Colonic mucosa (tissue), 4 donors: ENCODE results near the gene BOLL. TPM values are rescaled to one million over a fixed set of nuclear protein-coding genes. Genes with fewer than 3 reads are reported as not detected.
"Not testable (repeated sequence)": the region's sequence is repeated elsewhere in the genome, so short reads cannot be mapped to it uniquely, and the experiment has no call there.

ENCODE experiments used
- DNase-seq: peaks from one replicate; pipeline ENCODE4 v3.0.0-alpha.2; 2020
- H3K27ac ChIP-seq: fragments of 200-600 bp; one replicate; pipeline ENCODE4 v1.8.0; 2021
- H3K27me3 ChIP-seq: fragments of 200-600 bp; one replicate; pipeline ENCODE4 v1.8.0; 2021
- H3K36me3 ChIP-seq: fragments of 200-600 bp; one replicate; pipeline ENCODE4 v1.8.0; 2021
- H3K4me1 ChIP-seq: fragments of 200-600 bp; one replicate; pipeline ENCODE4 v1.8.0; 2021; ENCODE audit warnings: mild to moderate bottlenecking
- H3K4me3 ChIP-seq: fragments of 200-600 bp; one replicate; pipeline ENCODE4 v1.8.0; 2021
- H3K9ac ChIP-seq, 2 donors: one replicate each; pipeline ENCODE4 v1.7.0; 2013; ENCODE audit warnings: control low read depth in 2 of 2, low read depth in 2 of 2, low read length in 2 of 2
- H3K9me3 ChIP-seq: fragments of 200-600 bp; one replicate; pipeline ENCODE4 v1.8.0; 2021
- intact Hi-C: fragments of 100-400 bp; cut with DNase I; formaldehyde crosslinking; loops from one replicate; pipeline ENCODE4 v1.14.1; 2022
- total RNA-seq, 2 donors: library from RNA; stranded (reverse); fragmentation: NEBNext Ultra II Directional in 1 of 2; extraction: Animal tissue kit (Norgen Biotek cat#: 25700) in 1 of 2; gene quantifications; one replicate each; pipeline ENCODE4 v1.2.1, GENCODE V29; 2021
- TF ChIP-seq, protein P1 (sequence below): fragments of 200-600 bp; IDR thresholded peaks from one replicate; pipeline ENCODE4 v1.8.0; 2022; ENCODE audit warnings: antibody characterized with exemption, mild to moderate bottlenecking
- donor health status: healthy.
- donor health status: DM: no; HTN: no; CAD: no.
- donor health status: DM: no; HTN: no; CAD: no.

Gene BOLL, protein sequence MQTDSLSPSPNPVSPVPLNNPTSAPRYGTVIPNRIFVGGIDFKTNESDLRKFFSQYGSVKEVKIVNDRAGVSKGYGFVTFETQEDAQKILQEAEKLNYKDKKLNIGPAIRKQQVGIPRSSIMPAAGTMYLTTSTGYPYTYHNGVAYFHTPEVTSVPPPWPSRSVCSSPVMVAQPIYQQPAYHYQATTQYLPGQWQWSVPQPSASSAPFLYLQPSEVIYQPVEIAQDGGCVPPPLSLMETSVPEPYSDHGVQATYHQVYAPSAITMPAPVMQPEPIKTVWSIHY
- total RNA-seq: not detected

DNA sequence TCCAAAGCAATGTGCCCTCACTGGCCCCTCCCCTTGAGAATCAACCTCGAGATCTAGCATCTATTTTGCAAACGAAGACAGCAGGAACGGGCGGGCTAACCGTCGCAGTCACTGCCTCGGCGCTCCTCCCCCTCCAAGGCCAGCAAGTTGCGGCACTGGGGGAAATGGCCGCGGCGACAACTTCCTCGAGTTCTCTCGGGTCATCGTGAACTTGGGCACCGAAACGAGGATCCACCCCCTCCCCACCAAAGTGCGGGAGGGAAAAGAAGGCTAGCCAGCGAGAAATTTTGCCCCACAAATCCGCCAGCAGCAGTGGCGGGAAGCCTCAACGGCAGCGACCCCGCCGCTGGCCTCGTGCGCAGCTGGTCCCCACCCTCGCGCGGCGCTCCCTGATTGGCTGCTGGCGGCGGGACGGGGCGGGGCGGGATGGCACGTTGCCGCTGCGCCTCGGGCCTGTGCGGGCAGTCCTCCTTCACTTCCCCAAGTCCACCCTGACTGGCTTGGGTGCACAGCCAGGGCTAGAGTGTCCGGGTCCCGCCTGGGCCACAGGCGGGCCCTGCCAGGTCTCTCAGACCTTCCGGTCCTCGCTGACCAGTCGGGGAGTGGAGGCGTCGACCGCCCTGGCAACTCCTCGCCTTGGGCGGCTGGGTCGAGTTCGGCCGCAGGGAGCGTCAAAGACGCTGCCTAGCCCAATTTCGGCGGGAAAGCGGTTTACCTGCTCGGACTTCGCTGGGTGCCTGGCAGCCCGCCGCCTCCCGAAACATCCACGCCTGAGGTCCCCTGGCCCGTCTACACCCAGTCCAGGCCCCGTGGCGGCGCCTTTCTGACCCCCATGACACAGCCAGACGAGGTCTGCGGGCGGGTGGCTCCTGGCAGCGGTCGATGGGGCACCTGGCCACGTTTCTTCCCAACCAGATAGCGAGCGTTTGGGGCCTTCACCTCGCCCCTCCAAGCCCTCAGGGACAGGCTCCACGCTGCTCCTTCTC is at the start of gene BOLL:
Gene BOLL (minus strand): TSS at position 364 of the 986 bp plus-strand sequence. CDS start 3,469 bp downstream, outside the sequence.
- Histone ChIP-seq H3K4me3 (peak within 1 kb of the TSS; percentile 45), H3K9me3 (no peaks in the 10 kb centered on the region), H3K27ac (no peak within 1 kb of the TSS), H3K27me3 (peaks cover 12% of the 10 kb centered on the region), H3K9ac (no peak within 1 kb of the TSS), H3K4me1 (no peaks in the 10 kb centered on the region), H3K36me3 (no peaks in the 10 kb centered on the region)
- no peak for DNase-seq
- TF ChIP-seq, protein P1, sequence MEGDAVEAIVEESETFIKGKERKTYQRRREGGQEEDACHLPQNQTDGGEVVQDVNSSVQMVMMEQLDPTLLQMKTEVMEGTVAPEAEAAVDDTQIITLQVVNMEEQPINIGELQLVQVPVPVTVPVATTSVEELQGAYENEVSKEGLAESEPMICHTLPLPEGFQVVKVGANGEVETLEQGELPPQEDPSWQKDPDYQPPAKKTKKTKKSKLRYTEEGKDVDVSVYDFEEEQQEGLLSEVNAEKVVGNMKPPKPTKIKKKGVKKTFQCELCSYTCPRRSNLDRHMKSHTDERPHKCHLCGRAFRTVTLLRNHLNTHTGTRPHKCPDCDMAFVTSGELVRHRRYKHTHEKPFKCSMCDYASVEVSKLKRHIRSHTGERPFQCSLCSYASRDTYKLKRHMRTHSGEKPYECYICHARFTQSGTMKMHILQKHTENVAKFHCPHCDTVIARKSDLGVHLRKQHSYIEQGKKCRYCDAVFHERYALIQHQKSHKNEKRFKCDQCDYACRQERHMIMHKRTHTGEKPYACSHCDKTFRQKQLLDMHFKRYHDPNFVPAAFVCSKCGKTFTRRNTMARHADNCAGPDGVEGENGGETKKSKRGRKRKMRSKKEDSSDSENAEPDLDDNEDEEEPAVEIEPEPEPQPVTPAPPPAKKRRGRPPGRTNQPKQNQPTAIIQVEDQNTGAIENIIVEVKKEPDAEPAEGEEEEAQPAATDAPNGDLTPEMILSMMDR: no peak
- intact Hi-C loops: no loop called here

DNA sequence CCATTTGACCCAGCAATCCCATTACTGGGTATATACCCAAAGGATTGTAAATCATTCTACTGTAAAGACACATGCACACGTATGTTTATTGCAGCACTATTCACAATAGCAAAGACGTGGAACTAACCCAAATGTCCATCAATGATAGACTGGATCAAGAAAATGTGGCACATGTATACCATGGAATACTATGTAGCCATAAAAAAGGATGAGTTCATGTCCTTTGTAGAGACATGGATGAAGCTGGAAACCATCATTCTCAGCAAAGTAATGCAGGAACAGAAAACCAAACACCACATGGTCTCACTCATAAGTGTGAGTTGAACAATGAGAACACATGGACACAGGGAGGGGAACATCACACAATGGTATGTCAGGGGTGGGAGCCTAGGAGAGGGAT is 49.7 kb upstream of the BOLL start:
- H3K27ac ChIP-seq, H3K9me3 ChIP-seq, H3K9ac ChIP-seq, H3K27me3 ChIP-seq, H3K4me1 ChIP-seq, intact Hi-C loops, H3K4me3 ChIP-seq, H3K36me3 ChIP-seq, DNase-seq: not testable (repeated sequence)

DNA sequence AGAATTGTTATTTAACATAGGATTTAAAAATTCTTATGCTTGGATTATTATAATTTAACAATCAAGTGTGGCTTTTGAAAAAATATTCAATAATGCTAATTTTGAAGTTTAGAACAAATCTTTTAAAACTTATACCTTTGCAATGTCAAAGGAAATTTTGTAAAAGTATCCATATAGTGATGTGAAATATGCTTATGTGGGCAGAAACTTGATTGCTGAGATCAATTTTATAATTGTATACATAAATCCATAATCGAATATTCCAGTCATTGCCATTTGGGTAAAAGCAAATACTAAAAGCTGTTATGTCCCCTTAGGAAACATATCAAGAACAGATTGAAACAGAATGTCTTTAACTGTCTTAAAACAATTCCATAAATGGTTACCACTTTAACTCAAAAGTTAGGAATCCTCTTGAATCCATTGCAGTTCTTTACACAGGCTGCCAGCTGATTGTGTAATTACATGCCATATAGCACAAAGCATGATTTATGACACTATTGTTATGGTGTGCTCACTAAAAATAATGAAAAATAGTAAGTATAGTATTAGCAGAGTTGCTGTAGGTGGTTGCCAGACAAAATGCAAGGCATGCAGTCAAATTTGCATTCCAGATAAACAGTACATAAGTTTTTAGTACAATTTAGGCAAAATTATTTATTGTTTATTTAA is 43.5 kb upstream of the BOLL start:
- no peak overlapping the region for H3K27ac ChIP-seq
- intact Hi-C loops: no loop called here
- no peak overlapping the region for H3K9ac ChIP-seq
- H3K4me1 ChIP-seq: no peaks in the 10 kb centered on the region
- no peaks in the 10 kb centered on the region for H3K27me3 ChIP-seq
- H3K4me3 ChIP-seq: no peak overlapping the region
- no peaks in the 10 kb centered on the region for H3K36me3 ChIP-seq
- no peak for DNase-seq
- no peaks in the 10 kb centered on the region for H3K9me3 ChIP-seq
- TF ChIP-seq, protein P1: no peak

DNA sequence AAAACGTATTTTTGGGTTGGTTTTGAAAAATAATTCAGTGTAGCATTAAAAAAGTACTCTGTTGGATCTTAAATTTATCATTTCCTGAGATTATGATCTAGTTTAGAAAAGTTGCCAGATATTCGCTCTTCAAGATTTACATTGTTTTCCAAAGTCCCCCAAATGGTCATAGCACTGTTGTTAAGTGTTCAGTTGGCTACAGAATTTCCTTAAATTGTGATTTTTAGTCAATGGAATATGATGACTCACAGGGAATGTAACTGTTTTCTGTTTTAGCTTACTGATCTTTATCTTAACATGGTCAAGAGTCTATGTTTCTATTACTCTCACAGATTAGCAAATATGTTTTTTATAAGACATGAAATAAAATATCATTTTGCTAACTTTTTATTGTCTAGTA is 42.5 kb upstream of the BOLL start:
- no peaks in the 10 kb centered on the region for H3K36me3 ChIP-seq
- no peaks in the 10 kb centered on the region for H3K27me3 ChIP-seq
- DNase-seq: no peak
- no peak overlapping the region for H3K27ac ChIP-seq
- TF ChIP-seq, protein P1: no peak
- no peak overlapping the region for H3K9ac ChIP-seq
- H3K9me3 ChIP-seq: no peaks in the 10 kb centered on the region
- no peaks in the 10 kb centered on the region for H3K4me1 ChIP-seq
- no peak overlapping the region for H3K4me3 ChIP-seq
- intact Hi-C loops: no loop called here

DNA sequence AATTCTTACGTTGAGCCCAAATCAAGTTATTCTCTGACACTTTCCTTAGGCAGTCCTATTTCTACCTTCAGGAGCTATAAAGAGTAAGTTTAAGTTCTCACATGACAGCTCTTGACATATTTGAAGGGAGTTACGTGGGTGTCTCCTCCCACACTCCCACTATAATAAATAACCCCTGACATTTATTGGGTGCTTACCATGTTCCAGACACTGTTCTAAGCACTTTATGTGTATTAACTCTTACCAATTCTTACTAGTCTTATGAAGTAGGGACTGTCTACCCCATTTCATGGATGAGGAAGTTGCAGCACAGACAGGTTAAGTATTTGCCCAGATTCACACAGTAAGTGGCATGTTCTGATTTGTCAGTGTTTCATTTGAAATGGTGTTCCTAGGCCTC is 37.2 kb upstream of the BOLL start:
- TF ChIP-seq, protein P1: no peak
- no peak overlapping the region for H3K9ac ChIP-seq
- H3K36me3 ChIP-seq: no peaks in the 10 kb centered on the region
- no peaks in the 10 kb centered on the region for H3K4me1 ChIP-seq
- H3K27me3 ChIP-seq: no peaks in the 10 kb centered on the region
- no peak overlapping the region for H3K27ac ChIP-seq
- H3K9me3 ChIP-seq: no peaks in the 10 kb centered on the region
- H3K4me3 ChIP-seq: no peak overlapping the region
- no peak for DNase-seq
- intact Hi-C loops: no loop called here
